Stimulated activated memory B cell treated with anti-CD40 and anti-IgM and Interleukin-4, amounts not matched to agents 10 μg/mL and 1 μg/mL and 100 μg/mL, for 72 hours (primary cell): ENCODE results near the gene TRIM56.
"Not testable (repeated sequence)": the region's sequence is repeated elsewhere in the genome, so short reads cannot be mapped to it uniquely, and the experiment has no call there.

Experiments
- ATAC-seq: fragments of 150-1000 bp; cut with Tn5 transposase; 2 replicates; pipeline ENCODE4 v1.10.0; 2021
- H3K27ac Mint-ChIP-seq: one replicate; pipeline ENCODE4 v1.8.0; 2022; ENCODE audit warnings: mild to moderate bottlenecking, mixed read lengths
- H3K27me3 Mint-ChIP-seq: one replicate; pipeline ENCODE4 v1.8.0; 2022; ENCODE audit warnings: mixed read lengths
- H3K36me3 Mint-ChIP-seq: one replicate; pipeline ENCODE4 v1.8.0; 2022; ENCODE audit warnings: mixed read lengths
- H3K4me1 Mint-ChIP-seq: one replicate; pipeline ENCODE4 v1.8.0; 2022; ENCODE audit warnings: mixed read lengths
- H3K4me3 Mint-ChIP-seq: one replicate; pipeline ENCODE4 v1.8.0; 2022; ENCODE audit warnings: mild to moderate bottlenecking, moderate library complexity, mixed read lengths
- H3K9me3 Mint-ChIP-seq: one replicate; pipeline ENCODE4 v1.8.0; 2022; ENCODE audit warnings: mixed read lengths

TRIM56 gene

DNA sequence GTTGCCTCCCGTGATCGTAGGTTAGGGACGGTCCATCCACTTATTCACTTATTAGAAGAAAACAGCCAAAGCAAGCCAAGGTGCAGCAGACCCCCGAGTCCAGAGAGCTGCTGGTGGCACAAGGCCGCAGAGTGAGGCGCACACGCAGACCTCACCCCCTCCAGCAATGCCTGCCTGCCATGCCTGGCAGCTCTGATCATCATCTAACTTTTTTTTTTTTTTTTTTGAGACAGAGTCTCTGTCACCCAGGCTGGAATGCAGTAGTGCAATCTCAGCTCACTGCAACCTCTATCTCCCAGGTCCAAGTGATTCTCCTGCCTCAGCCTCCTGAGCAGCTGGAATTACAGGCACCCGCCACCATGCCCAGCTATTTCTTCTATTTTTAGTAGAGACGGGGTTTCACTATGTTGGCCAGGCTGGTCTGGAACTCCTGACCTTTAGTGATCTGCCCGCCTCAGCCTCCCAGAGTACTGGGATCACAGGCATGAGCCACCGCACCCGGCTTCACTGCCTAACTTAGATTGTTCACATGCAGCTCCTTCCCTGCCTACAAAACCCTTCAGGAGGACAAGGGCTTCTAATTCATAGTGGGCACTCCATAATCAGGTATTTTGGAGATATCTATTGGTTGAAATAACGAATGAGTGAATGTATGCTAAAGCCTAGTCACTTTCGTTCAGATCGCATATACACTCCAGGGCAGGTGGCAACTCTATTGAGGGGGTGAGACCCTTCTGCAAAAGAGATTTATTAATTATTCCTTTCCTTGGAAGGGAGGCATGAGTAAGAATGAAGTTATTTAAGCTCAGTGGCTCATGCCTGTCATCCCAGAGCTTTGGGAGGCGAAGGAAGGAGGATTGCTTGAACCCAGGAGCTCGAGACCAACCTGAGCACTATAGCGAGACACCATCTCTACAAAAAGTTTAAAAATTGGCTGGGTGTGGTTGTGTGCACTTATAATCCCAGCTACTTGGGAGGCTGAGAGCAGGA lies 15.9 kb downstream of the TRIM56 start:
- no peak overlapping the region for H3K4me3 Mint-ChIP-seq
- H3K36me3 Mint-ChIP-seq: no peaks in the 10 kb centered on the region
- no peak overlapping the region for H3K27ac Mint-ChIP-seq
- ATAC-seq: no peak
- H3K27me3 Mint-ChIP-seq: peaks cover 66% of the 10 kb centered on the region
- H3K9me3 Mint-ChIP-seq: no peaks in the 10 kb centered on the region
- H3K4me1 Mint-ChIP-seq: peaks cover 13% of the 10 kb centered on the region

DNA sequence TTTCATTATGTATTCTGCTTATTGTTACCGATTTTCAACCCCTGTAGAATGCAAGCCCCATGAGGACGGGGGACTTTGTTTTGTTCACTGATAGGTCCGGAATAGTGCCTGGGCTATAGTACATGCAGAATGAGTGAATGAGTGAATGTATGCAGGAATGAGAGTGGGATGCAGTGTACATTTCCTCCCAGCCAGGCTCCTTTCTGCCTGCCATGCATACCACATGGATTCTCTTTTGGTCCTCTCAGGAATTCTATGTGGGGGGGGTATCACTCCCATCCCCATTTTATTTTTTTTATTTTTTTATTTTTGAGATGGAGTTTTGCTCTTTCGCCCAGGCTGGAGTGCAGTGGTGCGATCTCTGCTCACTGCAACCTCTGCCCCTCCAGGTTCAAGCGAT lies 16.7 kb downstream of the TRIM56 start:
- no peak overlapping the region for H3K4me3 Mint-ChIP-seq
- peaks cover 10% of the 10 kb centered on the region for H3K4me1 Mint-ChIP-seq
- ATAC-seq: no peak
- H3K27me3 Mint-ChIP-seq: peaks cover 66% of the 10 kb centered on the region
- H3K36me3 Mint-ChIP-seq: no peaks in the 10 kb centered on the region
- H3K9me3 Mint-ChIP-seq: no peaks in the 10 kb centered on the region
- H3K27ac Mint-ChIP-seq: no peak overlapping the region

DNA sequence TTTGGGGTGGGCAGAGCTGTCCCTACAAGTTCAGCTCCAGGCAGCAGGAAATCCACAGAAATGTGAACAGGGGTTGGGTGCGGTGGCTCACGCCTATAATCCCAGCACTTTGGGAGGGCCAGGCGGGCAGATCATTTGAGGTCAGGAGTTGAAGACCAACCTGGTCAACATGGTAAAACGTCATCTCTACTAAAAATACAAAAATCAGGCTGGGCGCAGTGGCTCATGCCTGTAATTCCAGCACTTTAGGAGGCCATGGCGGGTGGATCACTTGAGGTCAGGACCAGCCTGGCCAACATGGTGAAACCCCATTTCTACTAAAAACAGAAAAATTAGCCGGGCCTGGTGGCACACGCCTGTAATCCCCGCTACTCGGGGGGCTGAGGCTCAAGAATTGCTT lies 18.4 kb downstream of the TRIM56 start:
- H3K4me1 Mint-ChIP-seq: peaks cover 20% of the 10 kb centered on the region
- not testable (repeated sequence) for H3K36me3 Mint-ChIP-seq

DNA sequence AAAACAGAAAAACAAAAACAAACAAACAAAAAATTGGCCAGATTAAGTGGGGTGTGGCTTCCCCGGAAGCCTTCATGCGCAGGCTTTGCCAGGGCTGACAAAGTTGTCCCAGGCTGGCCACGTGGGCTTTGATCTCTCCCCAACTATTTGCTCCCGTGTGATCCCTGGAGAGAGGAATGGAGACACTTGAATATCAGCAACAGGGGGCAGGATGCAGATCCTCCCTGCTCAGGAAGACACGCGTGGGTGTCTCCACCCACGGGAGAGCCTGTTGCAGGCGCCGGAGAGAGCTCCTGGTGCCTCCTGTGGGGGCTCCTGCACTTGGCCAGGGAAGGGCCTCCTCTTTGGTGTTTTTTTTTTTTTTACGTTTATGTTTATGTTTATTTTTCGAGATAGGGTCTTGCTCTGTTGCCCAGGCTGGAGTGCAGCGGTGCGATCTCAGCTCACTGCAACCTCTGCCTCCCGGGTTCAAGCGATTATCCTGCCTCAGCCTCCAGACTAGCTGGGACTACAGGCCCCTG lies 19.0 kb downstream of the TRIM56 start:
- no peak overlapping the region for H3K4me3 Mint-ChIP-seq
- peaks cover 70% of the 10 kb centered on the region for H3K27me3 Mint-ChIP-seq
- H3K27ac Mint-ChIP-seq: no peak overlapping the region
- no peaks in the 10 kb centered on the region for H3K36me3 Mint-ChIP-seq
- no peaks in the 10 kb centered on the region for H3K9me3 Mint-ChIP-seq
- no peak for ATAC-seq
- H3K4me1 Mint-ChIP-seq: peaks cover 21% of the 10 kb centered on the region

More for the DNA sequence above, 18.4 kb downstream of the TRIM56 start:
- not testable (repeated sequence) for H3K4me3 Mint-ChIP-seq, ATAC-seq, H3K27ac Mint-ChIP-seq, H3K9me3 Mint-ChIP-seq
- peaks cover 75% of the 10 kb centered on the region for H3K27me3 Mint-ChIP-seq

GRCh38 chr7:101104799-101105198 lies 19.5 kb downstream of the TRIM56 start:
- no peak overlapping the region for H3K27ac Mint-ChIP-seq

GRCh38 chr7:101105248-101105647 lies 20.0 kb downstream of the TRIM56 start:
- not testable (repeated sequence) for H3K36me3 Mint-ChIP-seq, H3K4me3 Mint-ChIP-seq, H3K9me3 Mint-ChIP-seq, ATAC-seq, H3K27ac Mint-ChIP-seq
- Mint-ChIP-seq H3K4me1 (peaks cover 14% of the 10 kb centered on the region), H3K27me3 (peaks cover 60% of the 10 kb centered on the region)

More at GRCh38 chr7:101104799-101105198, 19.5 kb downstream of the TRIM56 start:
- Mint-ChIP-seq H3K4me1 (peaks cover 19% of the 10 kb centered on the region), H3K4me3 (no peak overlapping the region), H3K9me3 (no peaks in the 10 kb centered on the region), H3K27me3 (peaks cover 65% of the 10 kb centered on the region), H3K36me3 (no peaks in the 10 kb centered on the region)
- no peak for ATAC-seq

DNA sequence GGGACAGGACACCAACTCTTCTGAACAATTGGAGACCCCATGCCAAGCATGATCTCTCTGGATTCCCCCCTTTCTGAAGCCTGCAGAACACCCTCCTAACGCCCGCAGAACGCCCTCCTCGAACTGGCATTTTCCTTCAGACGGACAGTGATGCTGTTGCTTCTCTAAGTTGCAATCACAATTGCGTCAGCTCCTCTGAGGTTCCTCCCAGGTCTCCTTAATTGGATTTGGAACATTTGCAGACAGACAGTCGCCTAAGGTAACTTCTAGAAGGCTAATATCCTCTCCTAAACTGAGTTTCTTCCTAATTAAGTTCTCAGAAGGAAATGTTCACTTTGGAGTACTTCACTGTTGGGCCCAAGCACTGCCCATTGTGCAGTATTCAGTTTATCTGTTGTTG lies 21.1 kb downstream of the TRIM56 start:
- H3K9me3 Mint-ChIP-seq: no peaks in the 10 kb centered on the region
- H3K4me1 Mint-ChIP-seq: peaks cover 14% of the 10 kb centered on the region
- no peaks in the 10 kb centered on the region for H3K36me3 Mint-ChIP-seq
- H3K4me3 Mint-ChIP-seq: no peak overlapping the region
- ATAC-seq: no peak
- peaks cover 49% of the 10 kb centered on the region for H3K27me3 Mint-ChIP-seq
- no peak overlapping the region for H3K27ac Mint-ChIP-seq

GRCh38 chr7:101108330-101108857 lies 23.1 kb downstream of the TRIM56 start:
- H3K4me3 Mint-ChIP-seq: no peak overlapping the region
- H3K9me3 Mint-ChIP-seq: no peaks in the 10 kb centered on the region
- ATAC-seq: peak; percentile 68
- H3K4me1 Mint-ChIP-seq: peaks cover 14% of the 10 kb centered on the region
- H3K27ac Mint-ChIP-seq: peak overlapping the region; percentile 54
- H3K27me3 Mint-ChIP-seq: peaks cover 37% of the 10 kb centered on the region
- no peaks in the 10 kb centered on the region for H3K36me3 Mint-ChIP-seq

DNA sequence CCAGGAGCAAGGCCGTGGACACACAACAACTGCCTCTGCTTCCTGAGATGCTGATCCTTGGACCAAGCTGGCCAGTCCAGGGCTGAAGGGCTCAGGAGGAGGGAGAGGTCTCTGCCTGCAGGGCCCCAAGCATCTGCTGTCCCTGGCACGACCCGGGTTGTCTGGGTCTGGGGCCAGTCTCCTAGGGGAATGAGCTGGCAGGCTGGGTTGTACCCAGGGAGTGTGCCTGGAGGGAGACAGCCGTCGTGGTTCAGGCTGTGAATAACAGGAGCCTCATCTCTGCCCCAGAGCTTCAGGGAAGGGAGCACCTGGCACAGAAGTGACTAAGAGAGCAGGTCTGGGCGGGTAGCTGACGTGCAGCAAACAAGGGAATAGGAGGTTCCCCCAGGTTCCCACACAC lies 23.7 kb downstream of the TRIM56 start:
- Mint-ChIP-seq H3K27me3 (peaks cover 32% of the 10 kb centered on the region), H3K36me3 (no peaks in the 10 kb centered on the region), H3K9me3 (no peaks in the 10 kb centered on the region), H3K27ac (peak overlapping the region; percentile 54), H3K4me1 (peaks cover 14% of the 10 kb centered on the region), H3K4me3 (no peak overlapping the region)
- ATAC-seq: peak; percentile 13

- no peak for ATAC-seq
- no peak overlapping the region for H3K27ac Mint-ChIP-seq
- peaks cover 14% of the 10 kb centered on the region for H3K4me1 Mint-ChIP-seq
- H3K36me3 Mint-ChIP-seq: no peaks in the 10 kb centered on the region
- H3K27me3 Mint-ChIP-seq: peaks cover 28% of the 10 kb centered on the region
- no peak overlapping the region for H3K4me3 Mint-ChIP-seq
- no peaks in the 10 kb centered on the region for H3K9me3 Mint-ChIP-seq
Observed at GRCh38 chr7:101109368-101109767, 24.1 kb downstream of the TRIM56 start.

- H3K4me1 Mint-ChIP-seq: peaks cover 14% of the 10 kb centered on the region
- H3K36me3 Mint-ChIP-seq: no peaks in the 10 kb centered on the region
- peaks cover 19% of the 10 kb centered on the region for H3K27me3 Mint-ChIP-seq
- no peaks in the 10 kb centered on the region for H3K9me3 Mint-ChIP-seq
- no peak overlapping the region for H3K4me3 Mint-ChIP-seq
- ATAC-seq: no peak
- H3K27ac Mint-ChIP-seq: no peak overlapping the region
Observed at GRCh38 chr7:101111261-101111660, 26.0 kb downstream of the TRIM56 start.

DNA sequence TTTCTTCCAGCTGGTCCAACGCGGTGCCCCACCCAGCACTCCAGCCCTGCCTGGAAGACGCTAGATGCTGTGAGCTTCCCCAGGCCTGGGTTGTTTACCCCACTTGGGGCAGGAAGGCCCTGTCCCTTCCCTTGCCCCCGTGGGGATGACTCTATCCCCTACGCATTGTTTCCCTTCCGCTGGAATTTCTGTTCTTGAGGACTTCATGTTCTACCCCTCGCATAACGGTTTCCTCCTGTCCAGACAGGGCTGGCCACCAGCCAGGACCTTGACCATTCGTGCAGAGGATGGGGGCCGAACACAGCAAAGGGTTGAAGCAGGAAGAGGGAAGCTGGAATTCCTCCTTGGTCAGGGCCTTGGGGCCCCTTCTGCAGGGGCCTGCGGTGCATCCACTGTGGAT lies 27.0 kb downstream of the TRIM56 start:
- ATAC-seq: no peak
- H3K27me3 Mint-ChIP-seq: peaks cover 22% of the 10 kb centered on the region
- no peaks in the 10 kb centered on the region for H3K36me3 Mint-ChIP-seq
- no peak overlapping the region for H3K27ac Mint-ChIP-seq
- H3K9me3 Mint-ChIP-seq: no peaks in the 10 kb centered on the region
- peaks cover 13% of the 10 kb centered on the region for H3K4me1 Mint-ChIP-seq
- H3K4me3 Mint-ChIP-seq: no peak overlapping the region

GRCh38 chr7:101113140-101113539 lies 27.9 kb downstream of the TRIM56 start:
- ATAC-seq, H3K4me3 Mint-ChIP-seq, H3K27ac Mint-ChIP-seq, H3K9me3 Mint-ChIP-seq, H3K36me3 Mint-ChIP-seq, H3K4me1 Mint-ChIP-seq: not testable (repeated sequence)
- peaks cover 19% of the 10 kb centered on the region for H3K27me3 Mint-ChIP-seq

DNA sequence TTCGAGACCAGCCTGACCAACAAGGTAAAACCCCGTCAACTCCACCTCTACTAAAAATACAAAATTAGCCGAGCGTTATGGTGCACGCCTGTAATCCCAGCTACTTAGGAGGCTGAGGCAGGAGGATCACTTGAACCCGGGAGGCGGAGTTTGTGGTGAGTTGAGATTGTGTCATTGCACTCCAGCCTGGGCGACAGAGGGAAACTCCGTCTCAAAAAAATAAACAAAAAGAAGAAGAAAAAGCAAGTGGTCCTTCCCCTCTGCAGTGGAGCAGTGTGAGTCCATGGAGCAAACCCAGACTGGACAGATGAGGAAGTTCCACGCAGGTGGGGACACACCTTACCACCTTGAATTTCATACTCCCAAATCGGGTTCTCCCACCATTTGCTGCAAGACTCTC lies 28.6 kb downstream of the TRIM56 start:
- no peak overlapping the region for H3K4me3 Mint-ChIP-seq
- H3K9me3 Mint-ChIP-seq: no peaks in the 10 kb centered on the region
- H3K36me3 Mint-ChIP-seq: no peaks in the 10 kb centered on the region
- ATAC-seq: no peak
- peaks cover 26% of the 10 kb centered on the region for H3K27me3 Mint-ChIP-seq
- no peaks in the 10 kb centered on the region for H3K4me1 Mint-ChIP-seq
- no peak overlapping the region for H3K27ac Mint-ChIP-seq

- H3K27me3 Mint-ChIP-seq: peaks cover 32% of the 10 kb centered on the region
Observed at GRCh38 chr7:101114492-101114891, 29.2 kb downstream of the TRIM56 start.

GRCh38 chr7:101115215-101115614 lies 29.9 kb downstream of the TRIM56 start:
- Mint-ChIP-seq H3K4me3 (no peak overlapping the region), H3K9me3 (no peaks in the 10 kb centered on the region), H3K36me3 (no peaks in the 10 kb centered on the region), H3K27me3 (peaks cover 39% of the 10 kb centered on the region), H3K27ac (no peak overlapping the region), H3K4me1 (no peaks in the 10 kb centered on the region)
- ATAC-seq: no peak

More at GRCh38 chr7:101114492-101114891, 29.2 kb downstream of the TRIM56 start:
- H3K9me3 Mint-ChIP-seq: no peaks in the 10 kb centered on the region
- H3K36me3 Mint-ChIP-seq: no peaks in the 10 kb centered on the region
- no peak for ATAC-seq
- H3K4me1 Mint-ChIP-seq: no peaks in the 10 kb centered on the region
- H3K27ac Mint-ChIP-seq: no peak overlapping the region
- H3K4me3 Mint-ChIP-seq: no peak overlapping the region
